ENCODE measurements around the gene BOD1L1. TPM values are rescaled to one million over a fixed set of nuclear protein-coding genes. Genes with fewer than 3 reads are reported as not detected.
A peak's percentile ranks its signal among the peaks of the same experiment; 100 is the strongest.

The BOD1L1 gene
- total RNA-seq, 1 donor from 2014 or later = 37.0 TPM

DNA sequence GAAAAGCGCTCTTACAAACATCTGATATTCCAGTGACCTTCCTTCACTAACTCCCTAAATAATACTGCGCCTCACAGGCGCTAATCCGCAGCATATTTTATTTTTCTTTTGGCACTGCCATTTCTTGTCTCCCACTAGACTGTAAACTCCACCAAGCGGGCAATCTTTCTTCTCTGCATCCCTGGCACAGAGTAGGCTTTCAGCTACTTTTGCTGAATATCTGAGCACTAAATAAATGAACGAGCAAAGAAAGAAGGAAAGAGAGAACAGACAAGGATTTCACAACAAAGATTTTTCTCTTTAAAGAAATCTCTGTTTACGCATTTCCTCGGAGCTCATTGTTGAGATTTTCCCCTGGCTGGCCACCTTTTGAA lies 95.9 kb downstream of the BOD1L1 start:
- Mint-ChIP-seq H3K27me3 (peaks cover 96% of the 10 kb centered on the region), H3K4me1 (ENCODE audit: unreplicated experiment) (peaks cover 13% of the 10 kb centered on the region), H3K27ac (no peak overlapping the region)

DNA sequence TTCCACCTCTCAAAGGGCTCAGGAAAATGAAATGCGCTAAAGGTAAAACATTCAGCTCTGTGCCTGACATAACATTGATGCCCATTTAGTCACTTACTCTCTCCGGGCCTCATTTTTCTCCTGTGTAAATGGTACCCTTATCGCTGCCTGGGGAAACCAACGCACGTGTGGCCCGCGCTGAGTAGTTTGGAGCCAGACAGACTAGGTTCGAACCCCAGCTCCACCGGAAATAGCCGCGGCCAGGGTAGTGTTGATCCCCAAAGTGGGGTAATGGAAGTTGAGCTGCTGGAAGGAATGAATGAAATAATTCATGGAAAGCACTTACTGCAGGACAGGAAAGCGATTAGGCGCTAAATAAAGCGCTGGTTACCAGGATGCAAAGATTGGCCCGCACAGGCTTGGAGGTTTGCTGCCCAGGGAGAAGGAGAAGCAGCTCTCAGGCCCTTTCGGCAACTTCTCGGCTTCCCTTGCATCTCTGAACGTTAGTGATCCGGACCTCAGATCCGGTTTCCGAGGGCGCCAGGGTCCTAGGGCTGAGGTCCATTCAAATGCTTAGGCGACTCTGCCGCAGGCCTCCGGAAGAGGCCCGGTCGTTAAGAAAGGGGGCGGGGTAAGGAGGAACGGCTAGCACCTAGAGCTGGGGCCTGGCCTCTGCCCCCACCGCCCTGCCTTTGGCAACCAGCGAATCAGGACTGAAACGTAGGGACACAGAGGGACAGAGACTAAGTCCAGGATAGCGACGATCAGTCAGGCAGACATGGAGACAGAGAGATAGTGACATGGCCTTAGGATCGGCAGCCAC lies 96.5 kb downstream of the BOD1L1 start:
- no peak overlapping the region for H3K4me3 Mint-ChIP-seq
- H3K4me1 Mint-ChIP-seq (ENCODE audit: unreplicated experiment) = peaks cover 13% of the 10 kb centered on the region
- H3K36me3 Mint-ChIP-seq = no peaks in the 10 kb centered on the region
- peaks cover 96% of the 10 kb centered on the region for H3K27me3 Mint-ChIP-seq
- no peaks in the 10 kb centered on the region for H3K9me3 Mint-ChIP-seq
- no peak overlapping the region for H3K27ac Mint-ChIP-seq
- DNase-seq (ENCODE audit: extremely low spot score, unreplicated experiment) = no peak
- TF ChIP-seq, protein P1, sequence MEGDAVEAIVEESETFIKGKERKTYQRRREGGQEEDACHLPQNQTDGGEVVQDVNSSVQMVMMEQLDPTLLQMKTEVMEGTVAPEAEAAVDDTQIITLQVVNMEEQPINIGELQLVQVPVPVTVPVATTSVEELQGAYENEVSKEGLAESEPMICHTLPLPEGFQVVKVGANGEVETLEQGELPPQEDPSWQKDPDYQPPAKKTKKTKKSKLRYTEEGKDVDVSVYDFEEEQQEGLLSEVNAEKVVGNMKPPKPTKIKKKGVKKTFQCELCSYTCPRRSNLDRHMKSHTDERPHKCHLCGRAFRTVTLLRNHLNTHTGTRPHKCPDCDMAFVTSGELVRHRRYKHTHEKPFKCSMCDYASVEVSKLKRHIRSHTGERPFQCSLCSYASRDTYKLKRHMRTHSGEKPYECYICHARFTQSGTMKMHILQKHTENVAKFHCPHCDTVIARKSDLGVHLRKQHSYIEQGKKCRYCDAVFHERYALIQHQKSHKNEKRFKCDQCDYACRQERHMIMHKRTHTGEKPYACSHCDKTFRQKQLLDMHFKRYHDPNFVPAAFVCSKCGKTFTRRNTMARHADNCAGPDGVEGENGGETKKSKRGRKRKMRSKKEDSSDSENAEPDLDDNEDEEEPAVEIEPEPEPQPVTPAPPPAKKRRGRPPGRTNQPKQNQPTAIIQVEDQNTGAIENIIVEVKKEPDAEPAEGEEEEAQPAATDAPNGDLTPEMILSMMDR (conservative IDR thresholded peaks at IDR 0.05) = no peak

More for the DNA sequence above, 95.9 kb downstream of the BOD1L1 start:
- H3K36me3 Mint-ChIP-seq = no peaks in the 10 kb centered on the region
- H3K4me3 Mint-ChIP-seq = no peak overlapping the region
- TF ChIP-seq, protein P1 (conservative IDR thresholded peaks at IDR 0.05) = no peak
- H3K9me3 Mint-ChIP-seq = no peaks in the 10 kb centered on the region
- DNase-seq (ENCODE audit: extremely low spot score, unreplicated experiment) = no peak

DNA sequence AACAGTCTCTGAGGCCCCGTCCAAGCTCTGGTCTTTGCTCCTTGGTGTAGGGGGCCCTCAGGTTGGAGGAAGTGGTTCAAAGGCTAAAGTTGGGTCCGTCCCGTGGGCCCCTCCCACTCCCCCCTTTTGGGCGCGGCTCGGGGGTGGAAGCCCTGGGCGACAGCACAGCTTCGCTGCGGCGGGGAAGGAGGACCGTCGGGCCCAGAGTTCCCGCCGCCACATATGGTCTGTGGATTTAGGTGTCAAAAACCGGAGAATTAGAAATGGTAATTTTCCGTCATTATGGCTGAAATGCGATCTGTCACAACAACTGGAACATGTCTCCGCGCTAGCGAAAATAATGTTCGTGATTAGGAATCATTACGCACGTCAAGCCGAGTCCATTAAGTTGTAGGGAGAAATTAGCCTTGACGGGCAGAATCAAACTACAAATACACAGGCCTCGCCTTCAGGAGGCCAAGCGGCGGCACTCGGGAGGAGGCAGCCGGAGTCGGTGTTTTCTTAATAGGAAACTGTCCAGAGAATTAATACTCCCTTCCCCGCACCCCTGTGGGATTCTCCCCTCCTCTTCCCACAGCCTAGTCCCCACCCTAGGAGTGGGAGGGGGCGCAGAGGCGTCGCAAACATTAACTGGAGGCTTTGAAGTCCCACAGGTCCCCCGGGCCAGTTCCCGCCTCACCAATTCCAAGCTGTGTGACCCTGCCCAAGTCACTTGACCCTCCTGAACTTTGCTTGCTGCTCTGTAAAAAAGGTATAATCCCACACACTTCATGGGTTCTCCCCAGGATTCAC lies 98.2 kb downstream of the BOD1L1 start:
- Mint-ChIP-seq H3K4me3 (peak overlapping the region; percentile 38), H3K4me1 (ENCODE audit: unreplicated experiment) (peaks cover 8% of the 10 kb centered on the region), H3K36me3 (no peaks in the 10 kb centered on the region)

DNA sequence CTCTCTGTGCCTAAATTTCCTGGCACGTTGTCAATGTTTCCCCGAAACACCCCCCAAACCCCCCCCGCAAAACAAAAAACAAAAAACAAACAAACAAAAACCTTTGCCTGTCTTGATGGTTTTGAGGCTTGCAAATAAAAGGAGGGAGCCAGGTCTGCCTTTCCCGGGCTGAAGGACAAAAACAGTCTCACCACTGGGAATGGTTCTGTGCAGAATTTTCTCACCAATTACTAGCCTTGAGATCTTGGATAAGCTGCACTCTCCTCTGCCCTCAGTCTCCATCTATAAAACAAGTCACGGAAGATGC lies 98.8 kb downstream of the BOD1L1 start:
- Mint-ChIP-seq H3K27ac (no peak overlapping the region), H3K36me3 (no peaks in the 10 kb centered on the region), H3K27me3 (peaks cover 96% of the 10 kb centered on the region), H3K9me3 (no peaks in the 10 kb centered on the region), H3K4me3 (peak overlapping the region; percentile 38), H3K4me1 (ENCODE audit: unreplicated experiment) (peaks cover 4% of the 10 kb centered on the region)
- TF ChIP-seq, protein P1 (conservative IDR thresholded peaks at IDR 0.05) = no peak
- no peak for DNase-seq (ENCODE audit: extremely low spot score, unreplicated experiment)

More for the DNA sequence above, 98.2 kb downstream of the BOD1L1 start:
- TF ChIP-seq, protein P1 (conservative IDR thresholded peaks at IDR 0.05) = no peak
- Mint-ChIP-seq H3K27me3 (peaks cover 96% of the 10 kb centered on the region), H3K9me3 (no peaks in the 10 kb centered on the region), H3K27ac (no peak overlapping the region)
- no peak for DNase-seq (ENCODE audit: extremely low spot score, unreplicated experiment)

DNA sequence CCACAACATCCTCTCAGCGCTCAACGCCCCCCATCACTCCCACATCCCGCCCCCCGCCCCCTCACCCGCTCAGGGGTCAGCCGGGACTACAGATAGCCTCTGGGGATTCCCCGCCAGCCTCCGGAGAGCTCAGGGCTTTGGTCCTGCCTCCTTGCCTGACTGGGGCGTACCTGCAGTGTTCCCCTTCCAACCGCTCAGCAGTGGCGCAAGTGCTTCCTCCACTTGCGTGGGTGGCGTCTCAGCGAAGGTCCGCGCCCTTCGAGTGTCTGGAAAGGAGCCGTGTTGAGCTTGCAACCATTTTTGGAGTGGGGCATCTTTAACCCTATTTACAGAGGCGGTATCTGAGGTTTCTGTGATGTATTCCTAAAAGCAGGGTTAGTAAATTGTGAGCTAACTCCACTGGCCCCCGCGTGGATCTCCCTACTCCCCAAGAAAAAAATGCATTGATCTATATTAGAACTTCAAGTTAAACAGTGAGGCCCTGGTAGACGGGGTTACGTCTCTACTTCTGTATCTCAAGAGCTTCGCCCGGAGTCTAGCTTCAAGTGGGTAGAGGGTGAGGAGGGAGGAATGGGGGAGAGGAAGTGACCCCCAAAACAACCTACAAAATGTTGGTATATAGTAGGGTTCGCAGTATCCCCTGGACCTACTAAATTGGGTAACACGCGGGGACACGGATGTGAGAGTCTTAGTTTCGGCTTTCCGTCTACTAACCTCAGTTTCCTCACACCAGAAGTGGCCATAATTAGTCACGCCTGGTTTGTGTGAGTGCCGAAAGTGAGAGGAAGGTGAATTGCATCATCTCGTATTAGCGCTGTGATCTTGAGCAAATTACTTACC lies 99.3 kb downstream of the BOD1L1 start:
- Mint-ChIP-seq H3K4me3 (no peak overlapping the region), H3K27ac (no peak overlapping the region), H3K36me3 (no peaks in the 10 kb centered on the region), H3K27me3 (peaks cover 94% of the 10 kb centered on the region), H3K9me3 (no peaks in the 10 kb centered on the region), H3K4me1 (ENCODE audit: unreplicated experiment) (peaks cover 4% of the 10 kb centered on the region)
- TF ChIP-seq, protein P1 (conservative IDR thresholded peaks at IDR 0.05) = no peak
- DNase-seq (ENCODE audit: extremely low spot score, unreplicated experiment) = no peak
